ENCODE measurements around the gene TBC1D5. TPM values are rescaled to one million over a fixed set of nuclear protein-coding genes. Genes with fewer than 3 reads are reported as not detected.
"Not testable (repeated sequence)": the region's sequence is repeated elsewhere in the genome, so short reads cannot be mapped to it uniquely, and the experiment has no call there.

The TBC1D5 gene
- total RNA-seq, 1 experiment from 2014 or later: 36.4 TPM

GRCh38 chr3:17738219-17738618 is 4.2 kb downstream of the TBC1D5 start:
- Mint-ChIP-seq H3K4me1 (ENCODE audit: low read depth, unreplicated experiment) (peaks cover 7% of the 10 kb centered on the region), H3K27ac (ENCODE audit: unreplicated experiment) (no peak overlapping the region), H3K4me3 (ENCODE audit: unreplicated experiment) (no peak overlapping the region), H3K27me3 (ENCODE audit: insufficient read depth, unreplicated experiment) (no peaks in the 10 kb centered on the region), H3K36me3 (ENCODE audit: insufficient read depth, unreplicated experiment) (peaks cover 7% of the 10 kb centered on the region), H3K9me3 (ENCODE audit: unreplicated experiment) (no peaks in the 10 kb centered on the region)
- Histone ChIP-seq H3K36me3 (ENCODE audit: control insufficient read depth, insufficient read depth, low read length) (no peaks in the 10 kb centered on the region), H3K27me3 (replicated peaks; ENCODE audit: control insufficient read depth, insufficient read depth, low read length) (no peaks in the 10 kb centered on the region), H3K9me3 (no peaks in the 10 kb centered on the region), H3K4me3 (ENCODE audit: low read depth, low read length) (no peak overlapping the region), H3K4me1 (0 out of 2 replicates have a peak, but pooled peaks cover 6% of the 10 kb centered on the region)
- ChIA-PET POLR2A (no interaction called here), CTCF (no interaction called here)
- intact Hi-C loops (cut with micrococcal nuclease; ENCODE audit: unreplicated experiment): no loop called here
- BruUV-seq (replicated peaks): no TSS peak
- DNase-seq: no peak
- no peak for TF ChIP-seq CTCF (IDR thresholded peaks at IDR 0.05; ENCODE audit: insufficient read depth in 1 of 2, low read depth in 1 of 2, low read length in 1 of 2, severe bottlenecking in 1 of 2, unreplicated experiment in 1 of 2)

GRCh38 chr3:17737591-17737990 is 4.8 kb downstream of the TBC1D5 start:
- Histone ChIP-seq H3K9me3 (no peaks in the 10 kb centered on the region), H3K4me3 (ENCODE audit: low read depth, low read length) (no peak overlapping the region), H3K4me1 (0 out of 2 replicates have a peak, but pooled peaks cover 6% of the 10 kb centered on the region), H3K27me3 (replicated peaks; ENCODE audit: control insufficient read depth, insufficient read depth, low read length) (no peaks in the 10 kb centered on the region), H3K36me3 (ENCODE audit: control insufficient read depth, insufficient read depth, low read length) (no peaks in the 10 kb centered on the region)
- CTCF ChIA-PET: no interaction called here
- Mint-ChIP-seq H3K9me3 (ENCODE audit: unreplicated experiment) (no peaks in the 10 kb centered on the region), H3K36me3 (ENCODE audit: insufficient read depth, unreplicated experiment) (peaks cover 5% of the 10 kb centered on the region), H3K4me1 (ENCODE audit: low read depth, unreplicated experiment) (peaks cover 7% of the 10 kb centered on the region), H3K27me3 (ENCODE audit: insufficient read depth, unreplicated experiment) (no peaks in the 10 kb centered on the region), H3K4me3 (ENCODE audit: unreplicated experiment) (no peak overlapping the region), H3K27ac (ENCODE audit: unreplicated experiment) (no peak overlapping the region)
- POLR2A ChIA-PET: no interaction called here
- intact Hi-C loops (cut with micrococcal nuclease; ENCODE audit: unreplicated experiment): no loop called here
- no TSS peak for BruUV-seq (replicated peaks)
- no peak for TF ChIP-seq CTCF (IDR thresholded peaks at IDR 0.05; ENCODE audit: insufficient read depth in 1 of 2, low read depth in 1 of 2, low read length in 1 of 2, severe bottlenecking in 1 of 2, unreplicated experiment in 1 of 2)
- DNase-seq: no peak

- POLR2A ChIA-PET; H3K4me1 Mint-ChIP-seq (ENCODE audit: low read depth, unreplicated experiment); BruUV-seq (replicated peaks); H3K4me3 ChIP-seq (ENCODE audit: low read depth, low read length); H3K9me3 ChIP-seq; CTCF ChIA-PET; H3K4me1 ChIP-seq; H3K9me3 Mint-ChIP-seq (ENCODE audit: unreplicated experiment); DNase-seq; H3K36me3 Mint-ChIP-seq (ENCODE audit: insufficient read depth, unreplicated experiment); H3K27ac Mint-ChIP-seq (ENCODE audit: unreplicated experiment); H3K4me3 Mint-ChIP-seq (ENCODE audit: unreplicated experiment); H3K27me3 ChIP-seq (replicated peaks; ENCODE audit: control insufficient read depth, insufficient read depth, low read length); H3K36me3 ChIP-seq (ENCODE audit: control insufficient read depth, insufficient read depth, low read length); intact Hi-C loops (cut with micrococcal nuclease; ENCODE audit: unreplicated experiment); H3K27me3 Mint-ChIP-seq (ENCODE audit: insufficient read depth, unreplicated experiment): not testable (repeated sequence)
Measured at GRCh38 chr3:17735362-17735761, 7.1 kb downstream of the TBC1D5 start.

- Mint-ChIP-seq H3K36me3 (ENCODE audit: insufficient read depth, unreplicated experiment) (peaks cover 6% of the 10 kb centered on the region), H3K9me3 (ENCODE audit: unreplicated experiment) (no peaks in the 10 kb centered on the region), H3K4me3 (ENCODE audit: unreplicated experiment) (no peak overlapping the region), H3K27ac (ENCODE audit: unreplicated experiment) (no peak overlapping the region), H3K27me3 (ENCODE audit: insufficient read depth, unreplicated experiment) (no peaks in the 10 kb centered on the region), H3K4me1 (ENCODE audit: low read depth, unreplicated experiment) (no peaks in the 10 kb centered on the region)
- no peak for TF ChIP-seq CTCF (IDR thresholded peaks at IDR 0.05; ENCODE audit: insufficient read depth in 1 of 2, low read depth in 1 of 2, low read length in 1 of 2, severe bottlenecking in 1 of 2, unreplicated experiment in 1 of 2)
- no peaks in the 10 kb centered on the region for H3K9me3 ChIP-seq
- CTCF ChIA-PET: no interaction called here
- H3K36me3 ChIP-seq (ENCODE audit: control insufficient read depth, insufficient read depth, low read length): no peaks in the 10 kb centered on the region
- H3K4me3 ChIP-seq (ENCODE audit: low read depth, low read length): no peak overlapping the region
- H3K4me1 ChIP-seq: no peaks in the 10 kb centered on the region
- H3K27me3 ChIP-seq (replicated peaks; ENCODE audit: control insufficient read depth, insufficient read depth, low read length): no peaks in the 10 kb centered on the region
- no TSS peak for BruUV-seq (replicated peaks)
- DNase-seq: no peak
- POLR2A ChIA-PET: no interaction called here
- intact Hi-C loops (cut with micrococcal nuclease; ENCODE audit: unreplicated experiment): no loop called here
Measured at GRCh38 chr3:17733768-17734167, 8.7 kb downstream of the TBC1D5 start.
